Measurements from ENCODE around the gene ETS1.

ETS1 gene, protein sequence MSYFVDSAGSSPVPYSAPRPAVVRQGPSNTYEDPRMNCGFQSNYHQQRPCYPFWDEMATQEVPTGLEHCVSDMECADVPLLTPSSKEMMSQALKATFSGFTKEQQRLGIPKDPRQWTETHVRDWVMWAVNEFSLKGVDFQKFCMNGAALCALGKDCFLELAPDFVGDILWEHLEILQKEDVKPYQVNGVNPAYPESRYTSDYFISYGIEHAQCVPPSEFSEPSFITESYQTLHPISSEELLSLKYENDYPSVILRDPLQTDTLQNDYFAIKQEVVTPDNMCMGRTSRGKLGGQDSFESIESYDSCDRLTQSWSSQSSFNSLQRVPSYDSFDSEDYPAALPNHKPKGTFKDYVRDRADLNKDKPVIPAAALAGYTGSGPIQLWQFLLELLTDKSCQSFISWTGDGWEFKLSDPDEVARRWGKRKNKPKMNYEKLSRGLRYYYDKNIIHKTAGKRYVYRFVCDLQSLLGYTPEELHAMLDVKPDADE

DNA sequence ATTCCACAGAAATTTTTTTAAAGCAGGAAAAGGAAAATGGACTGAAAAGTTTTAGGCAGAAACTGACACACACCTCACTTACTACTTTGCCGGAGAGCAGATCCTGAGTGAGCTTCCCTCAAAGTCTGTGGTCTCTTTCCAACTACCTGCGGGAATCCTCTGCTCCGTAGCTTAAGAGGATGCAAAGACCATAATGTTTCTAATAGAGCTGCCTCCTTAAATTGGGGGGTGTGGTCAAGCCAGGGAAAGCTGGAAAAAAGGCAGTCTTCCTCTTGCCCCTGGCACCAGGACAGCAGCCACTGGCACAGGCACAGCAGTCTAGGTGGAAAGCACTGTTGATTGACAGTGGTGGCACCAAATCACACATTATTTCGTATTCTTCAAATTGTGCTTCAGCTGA, at the start of gene ETS1:
TSS of gene ETS1 (minus strand) at position 144 of the 400 bp plus-strand sequence. CDS start 14,428 bp downstream, outside the sequence.
- DNase-seq = no peak

DNA sequence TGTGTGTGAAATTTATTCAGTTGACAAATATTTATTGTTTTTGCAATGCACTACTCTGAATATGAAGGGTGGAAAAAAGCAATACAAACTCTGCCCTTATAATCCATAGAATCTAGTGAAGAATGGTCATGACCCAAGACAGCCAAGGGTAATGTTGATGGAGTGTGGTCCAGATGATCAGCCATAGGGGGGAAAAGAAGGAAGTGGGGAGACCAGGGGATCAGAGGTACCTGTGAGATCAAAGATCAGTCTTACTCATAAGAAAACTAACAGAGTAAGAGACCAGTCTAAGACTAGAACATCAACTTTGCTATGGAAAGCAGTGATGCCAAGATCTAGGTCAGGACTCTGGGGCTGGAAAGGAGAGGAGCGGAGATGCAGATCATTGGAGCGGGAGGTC, 47.0 kb upstream of the ETS1 start:
- DNase-seq = no peak

DNA sequence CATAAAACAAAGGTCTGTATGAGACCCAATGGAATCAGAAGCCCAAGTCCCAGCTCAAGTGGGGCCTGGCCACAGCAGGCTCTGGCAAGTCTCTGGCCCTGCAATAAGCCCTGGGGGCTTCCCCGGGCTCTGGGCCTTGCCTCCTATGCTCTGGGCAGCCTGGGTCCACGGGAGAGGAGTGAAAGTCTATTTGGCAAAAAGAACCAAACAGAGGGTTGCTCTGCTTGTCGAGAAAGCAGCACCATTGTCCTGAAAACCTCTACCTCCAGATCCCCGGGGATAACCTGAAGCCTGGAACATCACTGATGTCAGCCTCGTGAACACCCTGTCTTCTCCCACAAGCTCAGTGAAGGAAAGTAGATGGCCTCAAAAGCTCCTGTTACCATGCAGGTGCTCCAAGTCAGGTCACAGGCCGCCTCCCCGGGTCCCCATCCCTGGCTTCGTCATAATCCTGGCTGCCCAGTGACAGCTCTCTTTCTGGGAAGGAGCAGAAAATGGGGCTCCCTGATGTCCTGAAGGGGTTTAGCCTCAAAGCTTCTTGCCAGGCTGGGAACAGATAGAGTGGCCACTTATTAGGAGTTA, 46.1 kb upstream of the ETS1 start:
- no peak for DNase-seq

DNA sequence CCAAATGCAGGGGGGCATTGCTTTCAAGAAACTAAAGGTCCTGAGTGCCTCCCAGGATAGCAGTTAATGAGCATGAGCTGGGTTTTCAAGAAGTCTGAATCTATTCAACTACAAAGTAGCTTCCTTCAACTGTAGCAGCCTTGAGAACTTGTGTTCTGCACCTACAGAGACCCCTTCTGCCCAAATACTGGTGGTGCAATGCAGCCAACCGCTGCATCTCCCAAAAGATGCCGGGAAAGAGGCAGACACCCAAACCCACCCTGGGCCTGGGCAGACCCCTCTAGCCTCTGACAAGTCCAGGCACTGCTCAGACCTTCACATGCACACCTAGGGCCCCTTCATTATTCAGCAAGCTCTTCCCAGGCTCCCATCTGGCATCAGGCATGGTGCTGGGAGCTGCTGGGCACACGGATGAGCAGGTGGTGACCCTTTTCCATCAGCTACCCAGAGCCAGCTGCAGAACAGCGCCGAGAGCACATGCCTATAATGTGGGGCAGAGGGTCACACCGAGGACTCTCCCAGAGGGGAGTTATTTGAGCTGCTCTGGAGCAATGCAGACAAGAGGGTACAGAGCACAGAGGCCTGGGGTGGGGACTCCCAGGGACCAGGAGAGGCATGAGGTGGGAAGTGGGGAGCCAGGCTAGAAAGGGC, 44.9 kb upstream of the ETS1 start:
- peak; percentile 30 for DNase-seq

DNA sequence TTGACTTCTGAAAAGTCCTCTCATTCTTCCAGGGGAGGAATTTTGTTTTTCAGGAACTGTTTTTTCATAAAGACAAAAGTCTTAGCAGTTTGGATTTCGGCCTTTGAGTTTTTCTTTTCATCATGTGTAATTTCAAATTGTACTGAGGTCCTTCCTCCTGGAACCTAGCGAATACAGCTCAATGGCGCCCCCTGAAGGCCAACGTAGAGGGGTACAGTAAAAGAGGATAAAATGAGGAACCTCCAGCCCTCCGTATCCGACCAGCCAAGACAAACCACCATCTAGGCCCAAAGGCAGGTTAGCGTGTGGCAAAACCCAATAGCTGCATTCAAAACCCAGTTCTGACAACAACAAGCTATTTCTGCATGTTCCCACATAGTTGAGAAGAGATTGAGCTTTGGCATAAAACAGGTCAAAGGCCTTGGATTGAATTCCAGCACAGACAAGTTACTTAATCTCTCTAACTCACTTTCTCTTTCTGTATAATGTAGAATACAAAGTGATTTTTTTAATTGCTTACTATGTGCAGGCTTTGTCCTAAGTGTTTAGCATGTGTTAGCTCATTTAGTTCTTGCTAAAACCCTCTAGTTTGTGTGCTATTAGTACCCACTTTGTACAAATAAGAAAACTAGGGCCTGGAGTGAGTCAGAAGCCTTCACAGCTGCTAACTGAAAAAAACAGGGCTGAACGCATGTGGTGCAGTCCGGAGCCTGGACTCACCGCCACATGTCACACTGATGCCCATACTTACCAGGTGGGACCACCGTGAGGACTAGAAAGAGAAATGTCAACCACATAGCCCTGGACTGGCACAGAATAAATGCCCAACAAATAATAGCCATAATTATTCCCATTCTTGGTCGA, 43.2 kb upstream of the ETS1 start:
- peak; percentile 82 for DNase-seq

DNA sequence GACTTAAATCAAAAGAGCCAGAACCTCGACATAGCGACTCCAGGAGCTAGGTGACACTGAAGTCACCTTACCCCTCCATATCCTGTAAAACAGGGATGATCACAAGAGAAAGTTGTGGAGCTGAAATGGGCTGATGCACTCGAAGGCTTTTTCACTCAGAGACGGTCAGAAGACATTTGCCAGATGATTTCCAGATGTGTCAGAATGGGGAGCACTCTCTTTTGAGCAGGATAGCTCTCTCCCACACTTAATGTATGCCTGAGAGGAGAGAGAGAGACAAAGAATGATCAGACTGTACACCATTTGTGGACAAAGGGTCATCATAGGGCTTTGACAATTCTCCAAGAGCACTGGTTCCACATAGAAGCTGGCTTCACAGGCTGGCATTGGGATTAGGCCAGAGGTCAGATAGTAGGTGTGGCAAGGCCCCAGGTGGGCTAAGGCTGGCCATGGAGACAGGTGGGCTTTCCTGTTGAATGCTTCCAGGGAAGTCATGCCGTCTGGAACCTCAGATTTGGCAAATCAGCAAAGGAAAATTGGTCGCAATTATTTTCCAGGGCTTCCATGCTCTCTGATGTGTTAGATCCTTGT, 42.3 kb upstream of the ETS1 start:
- DNase-seq = no peak

DNA sequence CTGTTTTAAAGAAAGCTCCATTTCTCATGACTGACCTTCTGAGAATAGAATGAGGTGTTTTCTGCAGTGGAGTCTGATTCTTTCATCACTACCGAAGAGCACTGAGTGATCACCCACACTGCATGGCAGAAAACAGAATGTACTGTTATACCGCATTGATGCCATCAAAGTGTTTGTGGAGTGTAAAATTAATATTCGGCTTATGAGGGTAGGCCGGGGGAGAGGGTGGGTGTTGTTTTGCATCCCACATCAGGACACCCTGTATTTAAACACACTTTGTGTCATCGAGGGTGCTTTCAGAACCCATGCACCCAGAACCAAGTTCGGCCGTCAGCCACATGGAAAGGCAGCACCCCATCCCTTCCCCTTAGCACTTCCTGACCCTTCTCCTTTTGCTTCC, 41.3 kb upstream of the ETS1 start:
- DNase-seq = peak; percentile 13

DNA sequence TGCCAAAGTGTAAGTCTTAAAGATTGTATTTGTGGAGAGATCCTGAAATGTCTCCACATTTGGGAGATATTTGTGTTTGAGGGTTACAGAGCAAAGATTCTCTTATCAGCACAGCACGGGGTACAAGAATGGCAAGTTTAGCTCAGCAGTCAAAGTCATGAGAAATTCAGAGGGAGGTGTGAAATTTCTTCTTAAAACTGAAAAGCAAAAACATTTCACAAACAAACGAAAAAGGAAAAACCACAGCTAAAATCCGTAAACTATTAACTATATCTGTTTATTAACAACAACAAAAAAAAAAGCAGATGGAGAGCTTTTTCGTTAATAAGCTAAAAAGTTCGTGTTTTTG, 40.9 kb upstream of the ETS1 start:
- no peak for DNase-seq

DNA sequence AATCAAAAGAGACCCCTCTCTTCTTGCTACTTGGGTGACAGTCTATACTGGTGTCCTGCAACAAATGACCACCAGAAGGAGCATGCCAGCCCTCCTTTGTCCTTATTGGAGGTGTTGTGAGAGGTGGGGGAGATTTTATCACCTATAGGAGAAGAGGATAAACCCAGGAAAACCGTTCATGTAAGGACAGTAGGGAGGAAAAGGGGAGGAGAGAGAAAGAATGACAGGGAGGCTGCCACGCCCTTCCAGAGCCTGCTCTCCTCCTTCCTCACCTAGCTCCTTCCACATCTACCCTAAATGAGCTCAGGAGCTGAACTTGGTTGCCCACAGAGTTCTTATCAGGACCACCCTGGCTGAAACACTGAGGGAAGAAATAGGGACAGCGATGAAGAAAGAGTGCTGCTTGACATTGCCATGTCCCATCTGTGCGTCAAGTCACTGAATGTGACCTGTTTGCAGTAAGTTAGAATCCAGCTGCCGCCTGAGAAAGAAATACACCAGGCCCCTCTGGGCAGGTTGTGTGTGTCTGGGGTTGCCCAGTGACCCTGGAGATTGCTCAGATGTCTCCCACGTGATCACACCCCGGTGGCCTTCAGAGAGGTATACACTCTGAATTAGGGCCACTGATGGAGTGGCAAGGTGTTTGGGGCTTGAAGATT, 40.4 kb upstream of the ETS1 start:
- DNase-seq = peak; percentile 18

DNA sequence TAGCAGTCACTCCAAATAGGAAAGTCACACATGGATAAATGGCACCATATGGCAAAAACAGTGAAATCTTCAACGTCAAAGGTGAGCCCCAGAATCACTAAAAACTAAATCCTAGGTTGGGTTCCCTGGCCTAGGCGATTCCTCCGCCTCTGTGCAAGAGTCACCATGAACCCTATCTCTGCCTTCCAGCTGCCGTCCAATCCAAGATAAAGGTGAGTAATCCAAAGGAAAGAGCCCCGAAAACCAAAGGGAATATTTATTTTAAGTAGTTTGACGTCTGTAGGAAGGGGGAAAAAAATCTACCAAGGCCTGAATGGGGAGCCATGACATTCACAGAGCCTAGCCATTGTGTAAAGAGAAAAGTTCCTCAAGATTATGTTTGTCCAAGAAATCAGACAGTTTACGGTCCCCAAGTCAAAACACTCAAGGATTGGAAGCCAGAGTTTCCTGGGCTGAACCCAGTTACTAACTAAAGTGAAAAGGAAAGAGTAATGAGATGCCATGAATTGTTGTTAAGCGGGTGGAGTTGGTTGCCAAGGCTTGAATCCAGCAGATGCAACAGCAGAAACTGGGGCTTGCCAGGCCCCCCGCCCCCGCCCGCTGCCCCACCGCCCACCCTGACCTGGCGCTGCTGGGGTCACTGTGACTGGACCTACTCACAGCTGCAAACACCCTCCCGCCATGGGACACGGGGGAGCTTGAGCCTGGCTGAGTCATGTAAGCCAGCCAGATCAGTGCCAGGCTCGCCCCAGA, 39.7 kb upstream of the ETS1 start:
- DNase-seq = no peak

DNA sequence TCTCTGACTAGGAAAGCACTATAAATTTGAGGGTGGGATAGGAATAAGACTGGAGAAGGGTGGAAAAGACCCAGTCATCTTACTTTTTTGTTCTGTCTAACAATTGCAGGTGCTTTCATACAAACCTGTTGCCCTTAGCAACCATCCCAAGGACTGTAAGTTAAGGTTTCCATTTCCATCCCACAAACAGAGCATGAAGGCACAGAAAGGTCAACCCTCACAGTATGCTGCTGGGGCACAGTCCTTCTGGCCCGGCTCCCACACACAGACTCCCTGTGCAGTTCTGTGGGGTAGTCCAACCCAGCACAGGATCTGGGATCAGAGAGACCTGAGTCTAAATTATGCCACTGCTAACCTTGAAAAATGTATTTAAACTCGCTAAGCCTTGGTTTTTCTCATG, 38.4 kb upstream of the ETS1 start:
- no peak for DNase-seq

DNA sequence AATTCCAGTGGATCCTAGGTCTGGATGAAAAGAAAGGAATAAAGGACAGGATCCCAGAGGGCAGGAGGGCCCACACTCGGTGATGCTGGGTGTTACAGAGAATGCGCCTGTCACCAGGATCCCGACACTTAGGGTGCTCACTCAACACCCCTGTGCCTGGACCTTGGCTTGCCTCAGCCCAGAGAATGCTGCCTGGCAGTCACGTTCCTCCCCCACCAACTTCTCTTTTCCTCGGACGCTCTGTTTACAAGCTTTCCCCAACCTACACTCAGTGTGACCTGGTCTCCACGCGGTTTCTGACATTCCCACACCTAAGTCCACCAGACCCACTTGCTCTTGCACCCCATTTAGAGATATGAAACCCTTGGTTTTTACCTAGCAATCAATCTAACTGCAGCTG, 38.0 kb upstream of the ETS1 start:
- no peak for DNase-seq

DNA sequence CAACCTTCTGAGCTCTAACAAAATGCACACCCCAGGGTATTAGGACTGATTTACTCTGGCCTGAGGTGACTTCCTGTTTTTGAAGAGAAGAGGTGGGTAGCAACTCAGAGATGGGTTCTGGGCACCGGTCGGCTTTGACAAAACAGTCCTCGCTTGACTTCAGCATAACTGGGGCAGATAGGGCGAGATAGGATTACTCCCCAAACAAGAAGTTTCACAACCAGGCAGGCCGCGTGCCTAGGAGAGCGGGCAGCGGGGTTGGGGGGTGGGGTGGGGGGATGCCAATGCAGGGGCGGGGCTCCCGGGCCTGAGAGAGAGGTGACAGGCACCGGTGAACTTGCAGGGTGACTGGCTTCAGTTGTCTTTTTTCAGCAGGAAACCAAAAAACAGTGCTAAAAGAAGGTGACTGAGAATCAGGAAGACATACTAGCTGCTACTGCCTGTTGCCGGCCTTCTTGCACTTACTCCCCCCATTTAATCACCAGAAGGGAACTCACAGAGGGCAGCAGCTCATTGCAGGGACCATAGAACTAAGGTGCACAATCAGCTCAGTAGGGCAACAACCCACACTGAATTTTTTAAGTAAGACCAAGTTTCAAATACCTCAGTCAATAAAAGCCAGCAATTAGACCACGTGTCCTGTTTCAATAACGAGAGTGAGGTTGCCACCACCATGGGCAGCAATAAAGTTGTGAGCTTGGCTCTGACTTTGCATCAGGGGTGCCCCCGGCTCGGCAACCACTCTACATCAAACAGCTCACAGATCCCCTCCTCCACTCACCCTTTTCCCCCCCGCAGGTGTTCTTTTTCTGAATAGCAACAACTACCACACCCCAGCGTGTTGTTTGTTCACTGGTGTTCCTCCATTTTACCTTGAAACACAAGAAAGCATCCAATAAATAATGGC, 37.2 kb upstream of the ETS1 start:
- DNase-seq = peak; percentile 74

DNA sequence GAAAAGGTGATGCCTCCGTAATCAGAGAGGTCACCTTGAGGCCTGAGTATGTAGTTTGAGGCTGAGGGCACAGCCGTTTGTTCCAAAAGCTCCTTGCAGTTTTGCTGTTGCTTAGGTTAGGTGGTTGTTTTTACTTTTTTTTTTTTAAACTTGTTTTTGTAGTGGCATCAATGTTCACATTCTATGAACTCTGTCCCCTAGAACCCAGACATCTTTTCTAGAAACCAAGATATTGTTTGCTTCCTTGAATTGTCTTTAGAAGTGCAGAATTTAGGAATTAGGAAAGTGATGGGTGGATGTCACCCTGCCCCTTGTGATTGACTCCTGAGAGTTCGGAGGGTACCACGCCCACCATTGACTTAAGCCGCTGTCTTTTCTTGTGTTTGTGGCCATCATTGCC, 35.7 kb upstream of the ETS1 start:
- DNase-seq = no peak

DNA sequence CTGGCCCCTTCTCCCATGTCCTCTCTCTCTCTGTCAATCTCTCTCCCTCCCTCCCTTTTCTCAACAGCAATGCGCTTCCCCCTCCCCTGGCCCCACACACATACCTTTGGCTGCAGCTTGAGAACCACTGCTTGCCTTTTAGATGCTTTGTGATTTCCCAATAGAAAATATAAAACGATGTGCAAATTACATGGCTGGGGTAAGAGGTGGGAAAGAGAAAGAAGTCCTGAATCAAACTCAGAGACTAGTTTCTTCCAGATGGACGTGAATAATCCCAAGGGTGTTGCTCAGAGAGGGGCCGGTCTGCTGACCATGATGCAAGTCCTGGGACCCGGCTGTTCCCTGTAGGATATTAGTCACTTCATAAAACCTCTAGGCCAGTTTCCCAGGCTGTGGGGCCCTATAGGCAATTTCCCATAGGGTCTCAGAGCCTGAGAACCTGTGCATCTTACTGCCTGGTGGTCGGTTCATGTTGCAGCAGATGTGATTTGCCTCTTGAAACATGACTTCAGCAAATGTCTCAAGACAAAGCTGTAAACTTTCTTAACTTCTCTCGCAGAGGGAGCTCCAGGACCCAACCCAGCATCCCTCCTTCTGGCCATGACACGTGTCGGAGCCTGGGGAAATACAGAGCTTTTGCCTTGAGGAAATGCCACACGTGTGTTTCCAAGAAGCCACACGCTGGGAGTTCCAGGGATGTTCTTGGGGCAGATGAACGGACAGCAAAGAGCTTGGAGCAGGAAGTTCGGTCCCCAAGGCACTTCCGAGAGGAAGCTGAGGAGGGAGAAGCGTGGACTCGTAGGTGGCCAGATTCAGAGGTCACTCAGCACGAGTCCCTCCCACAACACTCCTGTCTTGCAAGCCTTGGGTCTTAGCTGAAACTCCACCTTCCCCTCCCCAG, 34.5 kb upstream of the ETS1 start:
- no peak for DNase-seq

DNA sequence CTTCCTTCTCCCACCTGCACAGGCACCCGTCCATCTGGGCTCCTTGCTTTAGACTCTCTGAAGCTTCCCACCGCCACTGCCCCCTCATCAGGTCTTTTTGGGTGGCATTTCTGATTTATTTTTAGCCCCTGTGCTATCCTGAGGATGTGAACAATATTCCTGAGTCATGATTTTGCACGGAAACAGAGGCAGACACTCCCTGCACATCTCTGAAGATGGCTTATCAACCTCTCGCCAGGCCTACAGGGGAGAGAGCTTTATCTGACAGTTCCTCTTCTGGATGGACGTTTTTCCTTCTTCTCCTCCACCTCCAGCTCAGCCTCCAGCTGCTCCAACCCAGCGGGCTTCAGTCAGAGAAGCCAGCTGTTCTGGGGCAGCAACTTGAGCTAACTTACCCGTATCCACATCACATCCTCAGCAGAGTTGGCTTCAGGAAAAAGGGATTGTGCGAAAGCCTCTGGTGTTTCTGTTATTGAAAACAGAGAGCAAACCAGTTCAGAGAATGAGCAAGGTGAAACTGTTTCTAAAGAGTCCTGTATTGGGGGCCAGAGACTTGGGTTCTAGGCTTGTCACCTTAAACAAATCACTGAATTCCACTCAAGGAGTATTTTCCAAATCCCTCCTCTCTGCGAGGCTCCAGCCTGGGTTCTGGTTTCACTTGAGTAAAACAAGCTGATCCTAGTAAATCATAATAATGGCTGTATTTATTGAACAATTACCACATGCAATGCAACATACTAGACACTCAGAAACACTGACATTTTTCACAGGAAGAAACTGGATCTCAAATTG, 33.1 kb upstream of the ETS1 start:
- no peak for DNase-seq

DNA sequence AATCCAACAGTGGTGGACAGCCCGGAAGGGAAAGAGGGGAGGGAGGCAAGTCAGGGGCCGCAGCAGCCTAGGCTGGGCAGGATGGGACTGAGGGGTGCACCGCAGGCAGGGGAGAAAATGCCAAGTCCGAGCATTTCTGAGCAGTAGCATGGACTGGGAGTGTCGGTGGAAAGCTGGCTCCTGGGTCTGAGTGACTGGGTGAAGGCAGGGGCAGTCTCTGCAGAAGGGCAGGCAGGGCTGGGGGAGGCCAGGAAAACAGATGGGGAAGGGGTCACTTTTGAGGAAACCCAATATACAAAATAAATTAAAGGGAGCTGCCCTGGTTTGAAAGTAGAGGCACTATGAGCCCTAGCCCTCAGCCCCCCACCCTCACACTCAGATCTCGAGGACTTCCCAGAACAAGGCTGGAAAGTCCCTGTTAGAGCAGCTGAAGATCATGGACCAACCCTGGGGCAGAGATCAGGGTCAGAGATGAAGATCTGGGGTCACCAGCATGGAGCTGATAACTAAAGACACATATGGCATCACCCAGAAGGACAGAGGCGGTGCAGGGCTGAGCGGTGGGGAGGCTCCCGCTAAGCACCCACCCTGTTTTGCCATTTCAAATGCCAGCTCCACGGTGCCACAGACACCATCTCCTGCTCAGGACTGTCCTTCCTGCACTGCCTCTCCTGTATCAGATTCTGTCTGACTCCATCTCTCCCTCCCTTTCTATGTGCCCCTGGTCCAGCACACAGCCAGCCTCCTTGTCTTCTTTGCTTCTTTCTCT, 32.4 kb upstream of the ETS1 start:
- no peak for DNase-seq

DNA sequence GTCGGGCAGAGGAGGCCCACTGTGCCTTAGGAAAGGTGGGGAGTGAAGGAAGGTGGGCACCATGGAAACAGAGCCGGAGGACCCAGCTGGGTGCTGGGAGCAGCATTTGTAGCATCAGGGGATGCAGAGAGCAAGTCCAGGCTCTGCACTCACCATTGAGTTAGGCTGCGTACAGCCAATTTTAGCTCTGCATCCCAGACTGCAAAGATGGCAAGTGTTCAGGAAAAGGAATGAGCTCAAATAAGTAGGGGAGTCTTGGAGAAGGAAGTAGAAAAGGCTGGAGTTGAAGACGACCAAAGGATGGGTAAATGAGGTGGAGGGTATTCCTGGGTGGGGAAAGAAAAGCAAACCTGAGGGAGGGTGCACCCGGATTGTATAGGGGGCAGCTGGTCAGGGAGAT, 31.6 kb upstream of the ETS1 start:
- DNase-seq = no peak

All from stimulated activated naive CD4-positive, alpha-beta T cell treated with Interleukin-2 at 50 U/mL for 16 hours (primary cell).